GM12872 (cell line): ENCODE measurements around the gene TPRX2.

ENCODE experiments used
- CTCF ChIP-seq: IDR thresholded peaks from 3 replicates; pipeline ENCODE4 v1.5.1; 2011; ENCODE audit warnings: low read depth, mild to moderate bottlenecking, low read length, moderate library complexity; ENCODE audit not compliant: insufficient read depth

TPRX2 gene

DNA sequence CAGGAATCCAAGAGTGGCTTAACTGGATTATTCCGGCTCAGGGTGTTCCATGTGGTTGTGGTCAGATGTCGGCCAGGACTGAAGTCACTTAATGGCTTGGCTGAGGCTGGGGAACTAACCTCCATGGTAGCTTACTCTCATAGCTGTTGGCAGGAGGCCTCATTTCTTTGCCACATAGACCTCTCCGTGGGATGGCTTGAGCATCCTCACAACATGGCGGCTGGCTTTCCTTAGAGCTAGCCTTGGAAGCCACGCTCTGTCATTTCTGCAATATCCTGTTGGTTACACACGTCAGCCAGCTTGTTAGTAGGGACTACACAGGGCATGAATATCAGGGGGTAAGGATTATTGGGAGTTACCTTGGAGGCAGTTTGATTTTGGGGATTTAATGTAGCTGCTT is 32.2 kb upstream of the TPRX2 start:
- TF ChIP-seq CTCF, result no peak

- no peak for TF ChIP-seq CTCF
These were observed 26.3 kb upstream of the TPRX2 start for GRCh38 chr19:47832723-47833122.

GRCh38 chr19:47836038-47836437 is 23.0 kb upstream of the TPRX2 start:
- TF ChIP-seq CTCF, result no peak

DNA sequence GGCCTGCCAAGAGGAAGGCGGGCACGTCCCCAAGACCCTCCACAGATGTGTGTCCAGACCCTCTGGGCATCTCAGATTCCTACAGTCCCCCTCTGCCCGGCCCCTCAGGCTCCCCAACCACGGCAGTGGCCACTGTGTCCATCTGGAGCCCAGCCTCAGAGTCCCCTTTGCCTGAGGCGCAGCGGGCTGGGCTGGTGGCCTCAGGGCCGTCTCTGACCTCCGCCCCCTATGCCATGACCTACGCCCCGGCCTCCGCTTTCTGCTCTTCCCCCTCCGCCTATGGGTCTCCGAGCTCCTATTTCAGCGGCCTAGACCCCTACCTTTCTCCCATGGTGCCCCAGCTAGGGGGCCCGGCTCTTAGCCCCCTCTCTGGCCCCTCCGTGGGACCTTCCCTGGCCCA is 19.6 kb upstream of the TPRX2 start:
- TF ChIP-seq CTCF, result no peak

DNA sequence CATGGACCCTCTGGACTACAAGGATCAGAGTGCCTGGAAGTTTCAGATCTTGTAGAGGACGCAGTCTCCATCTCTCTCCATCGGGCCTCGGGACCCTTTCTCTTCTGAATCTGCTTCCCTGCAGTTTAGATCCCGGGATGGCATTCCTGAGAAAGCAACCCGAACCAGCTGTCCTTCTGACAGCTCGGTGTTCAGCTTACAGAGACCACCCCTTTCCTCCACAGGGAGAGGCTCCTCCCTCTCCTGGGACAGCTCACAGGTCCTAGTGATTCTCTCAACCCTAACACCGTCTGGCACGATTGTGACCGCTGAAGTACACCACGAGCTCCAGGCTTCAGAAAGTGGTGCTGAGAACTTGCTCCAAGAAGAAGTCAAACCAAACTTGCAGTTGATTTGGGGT is 19.1 kb upstream of the TPRX2 start:
- TF ChIP-seq CTCF, result no peak

DNA sequence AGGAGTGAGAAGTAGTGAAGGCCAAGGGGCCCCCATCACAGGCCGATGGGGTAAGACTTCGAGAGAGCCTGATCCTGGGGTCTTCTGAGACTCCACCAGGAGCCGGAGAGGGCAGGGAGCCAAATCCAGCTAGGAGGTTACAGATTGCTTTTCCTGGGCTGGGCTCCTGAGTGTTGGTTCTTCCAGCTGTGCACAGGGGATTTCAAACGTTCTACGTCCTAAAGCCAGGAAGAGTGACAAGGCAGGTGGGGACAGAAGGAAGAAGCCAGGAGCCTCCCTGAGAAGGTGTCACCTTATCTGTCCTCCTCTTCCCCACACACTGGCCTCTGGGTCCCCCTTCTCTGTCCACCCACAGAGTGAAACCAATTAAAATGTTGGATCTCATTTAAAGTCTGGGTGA is 16.1 kb upstream of the TPRX2 start:
- TF ChIP-seq CTCF, result no peak

- TF ChIP-seq CTCF, result no peak
These were observed 10.6 kb upstream of the TPRX2 start for GRCh38 chr19:47848425-47848822.

- peak; percentile 57 for TF ChIP-seq CTCF
These were observed 10.1 kb upstream of the TPRX2 start for GRCh38 chr19:47848823-47849473.
